Hematopoietic multipotent progenitor cell (in vitro differentiated cells): ENCODE measurements around the gene ESYT1. TPM values are rescaled to one million over a fixed set of nuclear protein-coding genes. Genes with fewer than 3 reads are reported as not detected.

Experiments used
- DNase-seq, 3 donors: peaks; one replicate each; pipeline ENCODE4 v3.0.0-alpha.2; 2011 to 2015; ENCODE audit warnings: low read depth in 2 of 3, low spot score in 2 of 3
- total RNA-seq: library from RNA; depleted of rRNA; stranded (reverse); fragments of >200 nt; gene quantifications from one replicate; pipeline ENCODE4 v1.2.3, GENCODE V29; 2012

Gene ESYT1
- 254 TPM for total RNA-seq

GRCh38 chr12:56127888-56128669 lies at the start of gene ESYT1:
ESYT1 (plus strand) TSS chr12:56128267; CDS start chr12:56128320, 53 bp downstream.
- DNase-seq, result peak; percentile 92 to 100 (median 100)

DNA sequence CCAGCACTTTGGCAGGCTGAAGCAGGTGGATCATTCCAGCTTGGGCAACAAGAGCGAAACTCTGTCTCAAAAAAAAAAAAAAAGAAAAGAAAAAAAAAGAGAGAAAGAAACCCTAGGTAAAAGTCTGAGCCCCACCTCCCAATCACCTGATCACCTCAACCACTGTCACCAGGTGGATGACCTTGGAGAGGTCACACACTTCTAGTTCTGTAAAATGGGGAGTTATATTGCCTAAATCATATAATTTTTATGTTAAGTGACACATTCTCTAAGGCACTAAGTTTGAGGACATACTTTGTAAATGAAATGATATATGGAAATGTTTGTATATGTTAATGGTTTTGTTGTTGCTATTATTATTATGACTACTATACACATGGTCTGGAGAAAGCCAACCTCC lies 49.6 kb upstream of the ESYT1 start:
- no peak for DNase-seq

DNA sequence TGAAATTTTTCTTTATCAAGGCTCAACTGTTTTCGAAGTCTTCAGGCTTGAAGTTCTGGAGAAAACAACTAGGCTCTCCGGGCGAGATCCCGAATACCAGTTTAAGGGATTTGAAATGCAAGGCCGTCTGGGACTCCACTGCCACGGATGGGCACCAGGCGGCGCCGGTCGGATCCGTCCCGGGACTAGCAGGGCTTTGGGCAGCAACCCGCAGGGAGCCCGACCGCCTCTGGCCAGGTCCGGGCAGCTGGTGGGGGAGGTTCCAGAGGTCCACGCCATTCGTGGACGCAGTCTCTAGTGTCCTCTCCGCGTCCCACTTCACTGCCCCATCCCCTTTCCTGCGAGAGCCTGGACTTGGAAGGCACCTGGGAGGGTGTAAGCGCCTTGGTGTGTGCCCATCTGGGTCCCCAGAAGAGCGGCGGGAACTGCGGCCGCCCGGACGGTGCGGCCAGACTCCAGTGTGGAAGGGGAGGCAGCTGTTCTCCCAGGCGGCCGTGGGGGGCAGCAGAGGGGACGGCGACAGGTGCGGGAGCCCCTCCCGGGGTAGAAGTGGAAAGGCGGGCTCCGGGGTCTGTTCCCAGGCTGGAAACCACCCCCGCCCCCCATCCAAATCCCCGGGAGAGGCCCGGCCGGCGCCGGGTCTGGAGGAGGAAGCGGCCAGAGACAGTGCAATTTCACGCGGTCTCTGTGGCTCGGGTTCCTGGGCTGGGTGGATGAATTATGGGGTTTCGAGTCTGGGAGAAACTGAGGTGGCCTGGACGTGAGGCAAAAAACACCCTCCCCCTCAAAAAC lies 48.9 kb upstream of the ESYT1 start:
- DNase-seq, result peak in 2 of 3 donors; percentile 43 to 49

DNA sequence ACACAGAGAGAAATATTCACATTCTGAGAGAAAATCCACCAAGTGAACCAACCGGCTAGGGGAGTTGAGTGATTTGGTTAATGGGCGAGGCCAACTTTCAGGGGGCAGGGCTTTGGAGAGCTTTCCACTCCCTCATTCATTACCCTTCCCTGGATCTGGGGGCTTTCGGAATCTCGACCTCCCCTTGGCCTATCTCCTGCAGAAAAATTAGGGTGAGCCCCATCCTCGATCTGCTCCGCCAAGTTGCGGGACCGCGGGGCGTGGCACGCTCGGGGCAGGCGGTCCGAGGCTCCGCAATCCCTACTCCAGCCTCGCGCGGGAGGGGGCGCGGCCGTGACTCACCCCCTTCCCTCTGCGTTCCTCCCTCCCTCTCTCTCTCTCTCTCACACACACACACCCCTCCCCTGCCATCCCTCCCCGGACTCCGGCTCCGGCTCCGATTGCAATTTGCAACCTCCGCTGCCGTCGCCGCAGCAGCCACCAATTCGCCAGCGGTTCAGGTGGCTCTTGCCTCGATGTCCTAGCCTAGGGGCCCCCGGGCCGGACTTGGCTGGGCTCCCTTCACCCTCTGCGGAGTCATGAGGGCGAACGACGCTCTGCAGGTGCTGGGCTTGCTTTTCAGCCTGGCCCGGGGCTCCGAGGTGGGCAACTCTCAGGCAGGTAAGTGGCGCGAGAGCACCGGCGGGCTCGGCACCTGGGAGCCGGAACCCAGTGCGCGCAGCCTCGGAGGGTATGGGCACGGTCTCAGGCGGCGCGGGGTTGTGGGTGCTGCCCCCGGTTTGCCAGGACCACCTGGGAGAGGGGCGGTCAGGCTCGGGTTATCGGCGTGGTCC lies 48.1 kb upstream of the ESYT1 start, which contains the start of gene ERBB3:
Gene ERBB3, plus strand, starts transcription at position 443 of the 833 bp plus-strand sequence. Its CDS starts 136 bp downstream, at position 579.
- DNase-seq, result peak in 2 of 3 donors; percentile 62 to 81

GRCh38 chr12:56080556-56081138 lies 47.4 kb upstream of the ESYT1 start:
- DNase-seq, result no peak

DNA sequence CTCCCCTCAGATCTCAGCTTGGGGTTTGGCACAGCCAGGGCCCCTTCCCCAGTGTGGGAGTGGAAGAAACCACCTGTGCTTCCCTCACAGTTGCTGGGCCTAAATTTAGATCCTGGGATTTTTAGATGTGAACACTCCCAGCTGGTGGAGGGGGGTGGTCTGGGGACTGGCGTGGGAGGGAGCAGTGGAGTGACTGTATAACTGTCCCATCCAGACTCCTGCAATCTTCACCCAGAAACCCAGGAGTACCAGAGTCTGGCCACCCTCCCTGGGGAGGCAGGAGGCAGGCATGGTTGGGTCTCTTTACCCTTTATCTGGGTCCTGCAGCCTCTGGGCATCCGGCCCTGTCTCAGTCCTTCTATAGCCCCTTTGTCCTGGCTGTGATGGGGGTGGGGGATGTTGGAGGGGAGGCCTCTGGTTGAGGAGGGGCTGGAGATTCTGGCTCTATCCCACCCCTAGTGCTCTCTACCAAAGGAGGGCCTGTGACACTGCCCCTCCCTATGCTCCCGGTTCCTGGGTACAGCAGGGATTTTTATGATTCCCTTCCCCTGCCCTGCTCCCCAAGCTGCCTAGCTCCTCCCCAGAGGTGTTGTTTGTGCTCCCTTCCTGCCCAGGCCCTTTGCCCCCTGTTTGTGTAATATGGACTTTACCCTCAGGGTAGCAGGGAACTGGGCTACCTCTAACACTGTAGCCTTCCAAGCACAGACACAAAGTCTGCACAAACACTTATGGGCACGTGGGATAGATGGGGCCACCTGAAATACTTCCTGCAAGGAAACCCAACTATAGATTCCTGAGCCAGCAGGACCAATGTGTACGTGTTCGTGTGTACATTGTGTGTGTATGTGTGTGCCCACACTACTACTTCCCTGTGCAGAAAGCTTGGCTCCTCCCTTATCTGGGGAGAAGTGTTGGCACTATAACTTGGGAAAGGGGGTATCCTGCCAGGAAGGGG lies 46.4 kb upstream of the ESYT1 start:
- DNase-seq, result no peak

DNA sequence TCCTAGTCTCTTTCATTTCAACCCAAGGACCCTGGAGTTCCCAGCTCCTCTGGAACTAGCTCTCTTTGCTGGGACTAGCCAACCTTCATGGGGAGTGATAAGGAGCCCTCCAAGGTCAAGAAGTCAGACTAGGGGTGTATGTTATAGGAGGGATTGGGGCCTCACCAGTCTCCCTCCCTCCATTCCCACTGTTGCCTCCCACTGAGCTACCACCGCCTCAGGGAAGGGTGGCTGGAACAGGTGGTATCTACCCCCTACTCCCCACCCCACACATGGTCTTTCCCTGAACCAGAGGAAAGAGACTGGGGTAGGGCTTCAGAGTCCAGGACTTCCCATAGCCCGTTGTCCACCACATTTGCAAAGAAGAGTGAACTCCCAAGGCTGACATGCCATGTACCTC lies 45.7 kb upstream of the ESYT1 start:
- no peak for DNase-seq

DNA sequence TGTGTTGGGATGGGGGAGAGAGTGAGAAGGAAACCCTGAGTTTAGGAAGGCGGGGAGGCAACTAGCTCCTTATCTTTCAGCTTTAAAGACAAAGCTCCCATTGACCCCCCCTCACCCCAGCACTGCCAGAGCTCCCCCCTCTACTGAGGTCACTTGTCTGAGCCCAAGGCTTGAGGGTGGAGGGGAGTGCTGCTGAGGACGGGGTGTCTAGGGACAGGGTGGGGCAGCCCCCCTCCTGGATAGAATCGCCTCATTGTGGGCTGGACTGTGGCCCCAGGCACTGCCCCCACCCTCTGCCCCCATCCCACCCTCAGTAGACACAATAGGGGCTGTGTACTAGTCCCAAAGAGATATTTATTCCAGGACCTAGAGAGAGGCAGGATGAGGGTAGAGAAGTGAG lies 45.1 kb upstream of the ESYT1 start:
- DNase-seq, result no peak

- peak in 1 of 3 donors; percentile 36 for DNase-seq
These were observed 43.0 kb upstream of the ESYT1 start for GRCh38 chr12:56084958-56085543.

DNA sequence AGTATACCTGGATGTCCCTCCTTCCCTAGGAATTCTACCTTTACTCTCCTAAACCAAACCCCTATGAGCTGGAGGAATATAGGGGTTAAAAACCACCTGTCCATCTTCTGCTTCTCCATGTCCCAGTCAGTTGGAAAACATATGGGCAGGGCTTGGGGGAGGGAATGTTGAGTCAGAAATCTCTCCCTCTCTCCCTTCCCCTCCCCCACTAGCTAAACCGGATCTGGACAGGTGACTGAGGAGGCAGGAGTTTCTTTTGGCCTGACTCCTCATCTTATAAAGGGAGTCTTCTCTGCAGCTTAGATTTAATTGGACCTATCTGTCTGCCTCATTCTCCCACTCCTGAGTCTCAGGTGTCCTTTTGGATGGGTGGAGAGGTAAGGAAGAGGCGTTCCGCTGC lies 42.0 kb upstream of the ESYT1 start:
- no peak for DNase-seq

DNA sequence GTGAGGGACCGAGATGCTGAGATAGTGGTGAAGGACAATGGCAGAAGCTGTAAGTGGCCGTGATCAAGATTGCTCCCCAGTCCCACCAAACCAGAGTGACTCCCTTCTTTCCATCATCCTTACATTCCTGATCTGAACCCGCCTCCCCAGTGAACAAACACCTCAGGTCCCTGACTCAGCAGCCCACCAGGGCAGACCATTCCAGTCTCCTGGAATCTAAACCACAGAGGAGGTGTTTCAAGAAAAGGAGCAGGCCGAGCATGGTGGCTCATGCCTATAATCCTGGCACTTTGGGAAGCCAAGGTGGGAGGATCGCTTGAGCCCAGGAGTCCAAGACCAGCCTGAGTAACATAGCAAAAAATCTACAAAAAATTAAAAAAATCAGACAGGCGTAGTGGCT lies 41.5 kb upstream of the ESYT1 start:
- no peak for DNase-seq

GRCh38 chr12:56087220-56087619 lies 40.8 kb upstream of the ESYT1 start:
- DNase-seq, result no peak

DNA sequence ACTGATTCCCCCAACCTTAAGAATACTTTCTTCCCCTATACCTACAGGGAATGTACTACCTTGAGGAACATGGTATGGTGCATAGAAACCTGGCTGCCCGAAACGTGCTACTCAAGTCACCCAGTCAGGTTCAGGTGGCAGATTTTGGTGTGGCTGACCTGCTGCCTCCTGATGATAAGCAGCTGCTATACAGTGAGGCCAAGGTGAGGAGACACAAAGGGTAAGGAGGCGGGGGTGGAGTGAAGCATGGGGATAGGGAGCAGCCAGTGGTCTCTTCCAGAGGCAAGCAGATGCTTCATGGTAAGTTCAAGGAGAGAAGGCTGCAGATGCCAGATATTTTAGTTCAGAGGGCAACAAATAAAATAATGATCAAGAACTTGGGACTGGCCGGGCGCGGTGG lies 30.3 kb upstream of the ESYT1 start:
- no peak for DNase-seq

- DNase-seq, result no peak
These were observed 29.5 kb upstream of the ESYT1 start for GRCh38 chr12:56098592-56098991.

- DNase-seq, result no peak
These were observed 28.3 kb upstream of the ESYT1 start for GRCh38 chr12:56099787-56100186.

DNA sequence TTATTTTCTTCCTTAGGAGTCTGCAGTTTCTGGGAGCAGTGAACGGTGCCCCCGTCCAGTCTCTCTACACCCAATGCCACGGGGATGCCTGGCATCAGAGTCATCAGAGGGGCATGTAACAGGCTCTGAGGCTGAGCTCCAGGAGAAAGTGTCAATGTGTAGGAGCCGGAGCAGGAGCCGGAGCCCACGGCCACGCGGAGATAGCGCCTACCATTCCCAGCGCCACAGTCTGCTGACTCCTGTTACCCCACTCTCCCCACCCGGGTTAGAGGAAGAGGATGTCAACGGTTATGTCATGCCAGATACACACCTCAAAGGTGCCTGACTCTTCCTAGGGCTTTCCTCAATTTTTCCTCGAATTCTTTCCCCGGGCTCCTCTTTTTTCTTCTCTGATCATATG lies 27.0 kb upstream of the ESYT1 start:
- no peak for DNase-seq

- DNase-seq, result no peak
These were observed 25.4 kb upstream of the ESYT1 start for GRCh38 chr12:56102683-56103065.

- DNase-seq, result no peak
These were observed 24.9 kb upstream of the ESYT1 start for GRCh38 chr12:56103066-56103711.

DNA sequence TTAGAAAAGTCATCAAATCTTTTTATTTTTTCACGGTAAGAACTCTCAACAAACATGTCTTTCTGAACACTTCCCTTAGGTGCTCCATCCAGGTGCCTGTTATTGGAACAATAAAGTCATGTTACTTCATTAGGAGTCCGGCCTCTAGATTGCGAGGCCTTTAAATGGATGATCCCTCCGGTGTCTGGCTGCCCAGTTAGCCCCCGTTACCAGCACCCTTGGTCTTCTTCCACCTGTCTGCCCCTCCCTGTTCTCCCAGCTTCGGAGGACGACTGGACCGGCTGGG lies 24.3 kb upstream of the ESYT1 start:
- no peak for DNase-seq
